Measurements from ENCODE around the gene PTPRM. TPM values are rescaled to one million over a fixed set of nuclear protein-coding genes. Genes with fewer than 3 reads are reported as not detected.
A peak's percentile ranks its signal among the peaks of the same experiment; 100 is the strongest.

Gene PTPRM
- total and polyA plus RNA-seq, 4 donors, result 61.1 to 146 (median 87.5) TPM

- H3K4me3 ChIP-seq, result no peak overlapping the region
- peaks cover 0 to 26% (median 7%) of the 10 kb centered on the region in 5 donors for H3K4me1 ChIP-seq (ENCODE audit: control insufficient read depth in 5 of 5, insufficient read depth in 5 of 5, low read length in 5 of 5)
- TF ChIP-seq CTCF (IDR thresholded peaks at IDR 0.05; ENCODE audit: control extremely low read depth, extremely low read depth), result no peak
- peaks cover 0 to 2% (median 0%) of the 10 kb centered on the region in 4 donors for H3K36me3 ChIP-seq (ENCODE audit: control insufficient read depth in 4 of 4, insufficient read depth in 4 of 4, low read length in 4 of 4)
- H3K27me3 ChIP-seq (ENCODE audit: control insufficient read depth in 3 of 3, insufficient read depth in 3 of 3, low read length in 2 of 3), result no peaks in the 10 kb centered on the region
- 40 to 74% methylated on average over 3 of the region's 3 CpGs for WGBS, 2 donors
- no peak overlapping the region for H3K9ac ChIP-seq (ENCODE audit: insufficient read depth in 1 of 2, low read length in 2 of 2)
- peaks cover 0 to 2% (median 0%) of the 10 kb centered on the region in 4 donors for H3K9me3 ChIP-seq (ENCODE audit: control insufficient read depth in 4 of 4, insufficient read depth in 3 of 4, low read length in 3 of 4)
- H3K27ac ChIP-seq (ENCODE audit: low read depth in 1 of 2, low read length in 1 of 2), result peak overlapping the region; percentile 35 to 40
- peak; percentile 48 to 77 (median 62) for DNase-seq
- peak; percentile 87 for ATAC-seq (ENCODE audit: insufficient read depth, low FRiP score)
These were observed 610.4 kb downstream of the PTPRM start for GRCh38 chr18:8177330-8178016.

GRCh38 chr18:8186413-8186812 lies 619.3 kb downstream of the PTPRM start:
- H3K27ac ChIP-seq (ENCODE audit: low read depth in 1 of 2, low read length in 1 of 2), result no peak overlapping the region
- ATAC-seq (ENCODE audit: insufficient read depth, low FRiP score) (no peak), DNase-seq (no peak)
- no peaks in the 10 kb centered on the region for H3K9me3 ChIP-seq (ENCODE audit: control insufficient read depth in 4 of 4, insufficient read depth in 3 of 4, low read length in 3 of 4)
- no peak for TF ChIP-seq CTCF (IDR thresholded peaks at IDR 0.05; ENCODE audit: control extremely low read depth, extremely low read depth)
- no peak overlapping the region for H3K9ac ChIP-seq (ENCODE audit: insufficient read depth in 1 of 2, low read length in 2 of 2)
- H3K4me3 ChIP-seq, result no peak overlapping the region
- WGBS, 2 donors, result 90 to 91% methylated on average over 2 of the region's 2 CpGs
- H3K27me3 ChIP-seq (ENCODE audit: control insufficient read depth in 3 of 3, insufficient read depth in 3 of 3, low read length in 2 of 3), result no peaks in the 10 kb centered on the region
- peaks cover 0 to 2% (median 0%) of the 10 kb centered on the region in 4 donors for H3K36me3 ChIP-seq (ENCODE audit: control insufficient read depth in 4 of 4, insufficient read depth in 4 of 4, low read length in 4 of 4)
- peaks cover 0 to 3% (median 0%) of the 10 kb centered on the region in 5 donors for H3K4me1 ChIP-seq (ENCODE audit: control insufficient read depth in 5 of 5, insufficient read depth in 5 of 5, low read length in 5 of 5)

GRCh38 chr18:8188184-8188583 lies 621.1 kb downstream of the PTPRM start:
- Histone ChIP-seq H3K36me3 (ENCODE audit: control insufficient read depth in 4 of 4, insufficient read depth in 4 of 4, low read length in 4 of 4) (no peaks in the 10 kb centered on the region), H3K9ac (ENCODE audit: insufficient read depth in 1 of 2, low read length in 2 of 2) (no peak overlapping the region), H3K27me3 (ENCODE audit: control insufficient read depth in 3 of 3, insufficient read depth in 3 of 3, low read length in 2 of 3) (no peaks in the 10 kb centered on the region), H3K4me3 (no peak overlapping the region), H3K9me3 (ENCODE audit: control insufficient read depth in 4 of 4, insufficient read depth in 3 of 4, low read length in 3 of 4) (no peaks in the 10 kb centered on the region), H3K4me1 (ENCODE audit: control insufficient read depth in 5 of 5, insufficient read depth in 5 of 5, low read length in 5 of 5) (peaks cover 0 to 3% (median 0%) of the 10 kb centered on the region in 5 donors), H3K27ac (ENCODE audit: low read depth in 1 of 2, low read length in 1 of 2) (no peak overlapping the region)
- DNase-seq (no peak), ATAC-seq (ENCODE audit: insufficient read depth, low FRiP score) (no peak)
- TF ChIP-seq CTCF (IDR thresholded peaks at IDR 0.05; ENCODE audit: control extremely low read depth, extremely low read depth), result no peak
- WGBS, 2 donors, result 96% methylated on average over 7 of the region's 7 CpGs

Data from lung (tissue), 12 donors.